Skin epidermis (tissue), 12 donors: ENCODE results near the gene MIX23.
"Not testable (repeated sequence)": the region's sequence is repeated elsewhere in the genome, so short reads cannot be mapped to it uniquely, and the experiment has no call there.

ENCODE experiments used
- H3K27ac ChIP-seq, 21 experiments: fragments of 200-600 bp; sonication (generic) in 11 of 21; one replicate each; pipeline ENCODE4 v1.5.0; 2020; ENCODE audit warnings: mild to moderate bottlenecking in 3 of 21, inconsistent platforms in 2 of 21, moderate library complexity in 2 of 21
- H3K4me3 ChIP-seq, 7 experiments: fragments of 200-600 bp; sonication (generic) in 2 of 7; one replicate each; pipeline ENCODE4 v1.5.0; 2020; ENCODE audit warnings: inconsistent platforms in 2 of 7, mild to moderate bottlenecking in 2 of 7, moderate library complexity in 1 of 7

Gene MIX23

GRCh38 chr3:122394173-122394572, 11.1 kb upstream of the MIX23 start:
- peak overlapping the region in 1 of 21 experiments; percentile 19 for H3K27ac ChIP-seq
- H3K4me3 ChIP-seq: no peak overlapping the region

GRCh38 chr3:122392868-122393844, 10.1 kb upstream of the MIX23 start:
- H3K4me3 ChIP-seq: no peak overlapping the region
- H3K27ac ChIP-seq: no peak overlapping the region

- H3K4me3 ChIP-seq: no peak overlapping the region
- H3K27ac ChIP-seq: no peak overlapping the region
Observed at GRCh38 chr3:122391681-122392446, 8.8 kb upstream of the MIX23 start.

- Histone ChIP-seq H3K4me3 (no peak overlapping the region), H3K27ac (no peak overlapping the region)
Observed at GRCh38 chr3:122390665-122391064, 7.6 kb upstream of the MIX23 start.

- Histone ChIP-seq H3K27ac (no peak overlapping the region), H3K4me3 (no peak overlapping the region)
Observed at GRCh38 chr3:122389892-122390291, 6.9 kb upstream of the MIX23 start.

- no peak overlapping the region for H3K27ac ChIP-seq
- no peak overlapping the region for H3K4me3 ChIP-seq
Observed at GRCh38 chr3:122389197-122389596, 6.2 kb upstream of the MIX23 start.

GRCh38 chr3:122387709-122388108, 4.7 kb upstream of the MIX23 start:
- Histone ChIP-seq H3K27ac (no peak overlapping the region), H3K4me3 (no peak overlapping the region)

GRCh38 chr3:122383771-122384697, 1.0 kb upstream of the MIX23 start, which contains the start of gene FAM162A:
TSS of gene FAM162A (plus strand) at chr3:122384182. CDS start at chr3:122384266, 84 bp downstream.
- peak within 1 kb of the TSS; percentile 45 to 86 (median 73) for H3K4me3 ChIP-seq

GRCh38 chr3:122377975-122378374, 5.1 kb downstream of the MIX23 start:
- no peak overlapping the region for H3K27ac ChIP-seq
- no peak overlapping the region for H3K4me3 ChIP-seq

More at GRCh38 chr3:122383771-122384697, 1.0 kb upstream of the MIX23 start, which contains the start of gene FAM162A:
- peak within 1 kb of the TSS; percentile 16 to 90 (median 84) for H3K27ac ChIP-seq

GRCh38 chr3:122374034-122374433, 9.0 kb downstream of the MIX23 start:
- Histone ChIP-seq H3K4me3 (no peak overlapping the region), H3K27ac (no peak overlapping the region)

- Histone ChIP-seq H3K4me3 (no peak overlapping the region), H3K27ac (peak overlapping the region in 5 of 21 experiments; percentile 3 to 52 (median 31))
Observed at GRCh38 chr3:122366379-122366749, 16.7 kb downstream of the MIX23 start.

- not testable (repeated sequence) for H3K4me3 ChIP-seq
- H3K27ac ChIP-seq: peak overlapping the region in 6 of 21 experiments; percentile 3 to 52 (median 22)
Observed at GRCh38 chr3:122365582-122366378, 17.3 kb downstream of the MIX23 start.

- H3K27ac ChIP-seq: peak overlapping the region in 2 of 21 experiments; percentile 3 to 10
Observed at GRCh38 chr3:122365073-122365472, 18.0 kb downstream of the MIX23 start.

GRCh38 chr3:122364490-122364889, 18.5 kb downstream of the MIX23 start:
- Histone ChIP-seq H3K4me3 (no peak overlapping the region), H3K27ac (peak overlapping the region in 3 of 21 experiments; percentile 8 to 25 (median 10))

More at GRCh38 chr3:122365073-122365472, 18.0 kb downstream of the MIX23 start:
- H3K4me3 ChIP-seq: no peak overlapping the region

- Histone ChIP-seq H3K27ac (peak overlapping the region in 9 of 21 experiments; percentile 12 to 58 (median 38)), H3K4me3 (no peak overlapping the region)
Observed at GRCh38 chr3:122362026-122362425, 21.0 kb downstream of the MIX23 start.

- Histone ChIP-seq H3K27ac (peak overlapping the region in 2 of 21 experiments; percentile 36 to 38), H3K4me3 (no peak overlapping the region)
Observed at GRCh38 chr3:122358703-122359032, 24.4 kb downstream of the MIX23 start.

- no peak overlapping the region for H3K4me3 ChIP-seq
- H3K27ac ChIP-seq: peak overlapping the region in 3 of 21 experiments; percentile 17 to 38 (median 36)
Observed at GRCh38 chr3:122357828-122358702, 25.0 kb downstream of the MIX23 start.
